Measurements from ENCODE around the gene ADAM8. TPM values are rescaled to one million over a fixed set of nuclear protein-coding genes. Genes with fewer than 3 reads are reported as not detected.
A peak's percentile ranks its signal among the peaks of the same experiment; 100 is the strongest.

ADAM8 gene
- total and polyA plus RNA-seq, 4 donors, result 1.0 to 17.0 (median 6.3) TPM

GRCh38 chr10:133306941-133307379, 30.3 kb upstream of the ADAM8 start:
- intact Hi-C loops (cut with DNase I), result loop anchor here in 1 of 2 donors (5.0 kb wide), 1 partner anchor 70 kb away; the partner anchor contains the start of gene PAOX
- 84% methylated on average over 17 of the region's 17 CpGs for WGBS, 2 donors
- Histone ChIP-seq H3K4me3 (ENCODE audit: low read length in 2 of 2) (no peak overlapping the region), H3K9me3 (ENCODE audit: control insufficient read depth, low read length) (no peaks in the 10 kb centered on the region), H3K27me3 (ENCODE audit: control insufficient read depth in 1 of 2, insufficient read depth in 2 of 2, low read length in 1 of 2) (no peaks in the 10 kb centered on the region), H3K36me3 (ENCODE audit: control insufficient read depth in 1 of 2, insufficient read depth in 2 of 2, low read length in 1 of 2) (peaks cover 0 to 2% of the 10 kb centered on the region in 2 donors), H3K4me1 (ENCODE audit: control insufficient read depth in 1 of 2, insufficient read depth in 2 of 2, low read length in 2 of 2) (no peaks in the 10 kb centered on the region), H3K27ac (ENCODE audit: low read depth in 1 of 2, low read length in 2 of 2) (no peak overlapping the region)
- DNase-seq (peak in 1 of 2 donors; percentile 46), ATAC-seq (ENCODE audit: low FRiP score) (no peak)

GRCh38 chr10:133306097-133306476, 29.4 kb upstream of the ADAM8 start:
- H3K9me3 ChIP-seq (ENCODE audit: control insufficient read depth, low read length), result no peaks in the 10 kb centered on the region
- DNase-seq (no peak), ATAC-seq (ENCODE audit: low FRiP score) (no peak)
- no peak overlapping the region for H3K4me3 ChIP-seq (ENCODE audit: low read length in 2 of 2)
- no peaks in the 10 kb centered on the region for H3K4me1 ChIP-seq (ENCODE audit: control insufficient read depth in 1 of 2, insufficient read depth in 2 of 2, low read length in 2 of 2)
- no peaks in the 10 kb centered on the region for H3K27me3 ChIP-seq (ENCODE audit: control insufficient read depth in 1 of 2, insufficient read depth in 2 of 2, low read length in 1 of 2)
- no peak overlapping the region for H3K27ac ChIP-seq (ENCODE audit: low read depth in 1 of 2, low read length in 2 of 2)
- no peaks in the 10 kb centered on the region for H3K36me3 ChIP-seq (ENCODE audit: control insufficient read depth in 1 of 2, insufficient read depth in 2 of 2, low read length in 1 of 2)
- intact Hi-C loops (cut with DNase I), result loop anchor here in 1 of 2 donors (5.0 kb wide), 1 partner anchor 71 kb away; the partner anchor contains the start of gene PAOX
- WGBS, 2 donors, result 86 to 90% methylated on average over 5 of the region's 5 CpGs

GRCh38 chr10:133303206-133303605, 26.5 kb upstream of the ADAM8 start:
- intact Hi-C loops (cut with DNase I), result no loop called here
- WGBS, 2 donors, result 75 to 82% methylated on average over 10 of the region's 10 CpGs

GRCh38 chr10:133302230-133302629, 25.6 kb upstream of the ADAM8 start:
- ATAC-seq (ENCODE audit: low FRiP score), result no peak
- DNase-seq, result peak in 1 of 2 donors; percentile 45
- 96% methylated on average over 13 to 14 of the region's 14 CpGs for WGBS, 2 donors
- no peak overlapping the region for H3K27ac ChIP-seq (ENCODE audit: low read depth in 1 of 2, low read length in 2 of 2)
- no peaks in the 10 kb centered on the region for H3K9me3 ChIP-seq (ENCODE audit: control insufficient read depth, low read length)
- no peaks in the 10 kb centered on the region for H3K27me3 ChIP-seq (ENCODE audit: control insufficient read depth in 1 of 2, insufficient read depth in 2 of 2, low read length in 1 of 2)
- peaks cover 0 to 11% of the 10 kb centered on the region in 2 donors for H3K36me3 ChIP-seq (ENCODE audit: control insufficient read depth in 1 of 2, insufficient read depth in 2 of 2, low read length in 1 of 2)
- intact Hi-C loops (cut with DNase I), result no loop called here
- no peaks in the 10 kb centered on the region for H3K4me1 ChIP-seq (ENCODE audit: control insufficient read depth in 1 of 2, insufficient read depth in 2 of 2, low read length in 2 of 2)
- no peak overlapping the region for H3K4me3 ChIP-seq (ENCODE audit: low read length in 2 of 2)

More at GRCh38 chr10:133303206-133303605, 26.5 kb upstream of the ADAM8 start:
- Histone ChIP-seq H3K36me3 (ENCODE audit: control insufficient read depth in 1 of 2, insufficient read depth in 2 of 2, low read length in 1 of 2) (peaks cover 0 to 11% of the 10 kb centered on the region in 2 donors), H3K4me3 (ENCODE audit: low read length in 2 of 2) (no peak overlapping the region), H3K4me1 (ENCODE audit: control insufficient read depth in 1 of 2, insufficient read depth in 2 of 2, low read length in 2 of 2) (no peaks in the 10 kb centered on the region), H3K27me3 (ENCODE audit: control insufficient read depth in 1 of 2, insufficient read depth in 2 of 2, low read length in 1 of 2) (no peaks in the 10 kb centered on the region), H3K27ac (ENCODE audit: low read depth in 1 of 2, low read length in 2 of 2) (no peak overlapping the region), H3K9me3 (ENCODE audit: control insufficient read depth, low read length) (no peaks in the 10 kb centered on the region)
- DNase-seq (no peak), ATAC-seq (ENCODE audit: low FRiP score) (no peak)

GRCh38 chr10:133299738-133300137, 23.1 kb upstream of the ADAM8 start:
- WGBS, 2 donors, result 91 to 94% methylated on average over 14 of the region's 14 CpGs
- ATAC-seq (ENCODE audit: low FRiP score), result no peak
- no peaks in the 10 kb centered on the region for H3K9me3 ChIP-seq (ENCODE audit: control insufficient read depth, low read length)
- H3K4me1 ChIP-seq (ENCODE audit: control insufficient read depth in 1 of 2, insufficient read depth in 2 of 2, low read length in 2 of 2), result no peaks in the 10 kb centered on the region
- peaks cover 0 to 19% of the 10 kb centered on the region in 2 donors for H3K36me3 ChIP-seq (ENCODE audit: control insufficient read depth in 1 of 2, insufficient read depth in 2 of 2, low read length in 1 of 2)
- DNase-seq, result no peak
- H3K27me3 ChIP-seq (ENCODE audit: control insufficient read depth in 1 of 2, insufficient read depth in 2 of 2, low read length in 1 of 2), result no peaks in the 10 kb centered on the region
- H3K27ac ChIP-seq (ENCODE audit: low read depth in 1 of 2, low read length in 2 of 2), result no peak overlapping the region
- H3K4me3 ChIP-seq (ENCODE audit: low read length in 2 of 2), result no peak overlapping the region
- intact Hi-C loops (cut with DNase I), result no loop called here

- Histone ChIP-seq H3K4me1 (ENCODE audit: control insufficient read depth in 1 of 2, insufficient read depth in 2 of 2, low read length in 2 of 2) (no peaks in the 10 kb centered on the region), H3K36me3 (ENCODE audit: control insufficient read depth in 1 of 2, insufficient read depth in 2 of 2, low read length in 1 of 2) (peaks cover 0 to 19% of the 10 kb centered on the region in 2 donors), H3K4me3 (ENCODE audit: low read length in 2 of 2) (no peak overlapping the region), H3K27me3 (ENCODE audit: control insufficient read depth in 1 of 2, insufficient read depth in 2 of 2, low read length in 1 of 2) (no peaks in the 10 kb centered on the region), H3K27ac (ENCODE audit: low read depth in 1 of 2, low read length in 2 of 2) (no peak overlapping the region), H3K9me3 (ENCODE audit: control insufficient read depth, low read length) (no peaks in the 10 kb centered on the region)
- WGBS, 2 donors, result 91 to 93% methylated on average over 10 of the region's 10 CpGs
- no peak for DNase-seq
- intact Hi-C loops (cut with DNase I), result no loop called here
- ATAC-seq (ENCODE audit: low FRiP score), result no peak
These were observed 22.6 kb upstream of the ADAM8 start for GRCh38 chr10:133299224-133299623.

- DNase-seq, result peak in 1 of 2 donors; percentile 35
- Histone ChIP-seq H3K4me3 (ENCODE audit: low read length in 2 of 2) (no peak overlapping the region), H3K27ac (ENCODE audit: low read depth in 1 of 2, low read length in 2 of 2) (no peak overlapping the region), H3K27me3 (ENCODE audit: control insufficient read depth in 1 of 2, insufficient read depth in 2 of 2, low read length in 1 of 2) (no peaks in the 10 kb centered on the region), H3K4me1 (ENCODE audit: control insufficient read depth in 1 of 2, insufficient read depth in 2 of 2, low read length in 2 of 2) (no peaks in the 10 kb centered on the region), H3K36me3 (ENCODE audit: control insufficient read depth in 1 of 2, insufficient read depth in 2 of 2, low read length in 1 of 2) (peaks cover 0 to 22% of the 10 kb centered on the region in 2 donors), H3K9me3 (ENCODE audit: control insufficient read depth, low read length) (no peaks in the 10 kb centered on the region)
- intact Hi-C loops (cut with DNase I), result no loop called here
- ATAC-seq (ENCODE audit: low FRiP score), result no peak
- 91 to 92% methylated on average over 14 of the region's 14 CpGs for WGBS, 2 donors
These were observed 21.8 kb upstream of the ADAM8 start for GRCh38 chr10:133298466-133298865.

GRCh38 chr10:133297504-133297903, 20.8 kb upstream of the ADAM8 start:
- Histone ChIP-seq H3K9me3 (ENCODE audit: control insufficient read depth, low read length) (no peaks in the 10 kb centered on the region), H3K36me3 (ENCODE audit: control insufficient read depth in 1 of 2, insufficient read depth in 2 of 2, low read length in 1 of 2) (peaks cover 0 to 24% of the 10 kb centered on the region in 2 donors), H3K4me1 (ENCODE audit: control insufficient read depth in 1 of 2, insufficient read depth in 2 of 2, low read length in 2 of 2) (no peaks in the 10 kb centered on the region), H3K27ac (ENCODE audit: low read depth in 1 of 2, low read length in 2 of 2) (no peak overlapping the region), H3K27me3 (ENCODE audit: control insufficient read depth in 1 of 2, insufficient read depth in 2 of 2, low read length in 1 of 2) (no peaks in the 10 kb centered on the region), H3K4me3 (ENCODE audit: low read length in 2 of 2) (no peak overlapping the region)
- 93 to 95% methylated on average over 10 of the region's 10 CpGs for WGBS, 2 donors
- no peak for ATAC-seq (ENCODE audit: low FRiP score)
- intact Hi-C loops (cut with DNase I), result no loop called here
- DNase-seq, result peak in 1 of 2 donors; percentile 36

GRCh38 chr10:133295426-133296320, 19.0 kb upstream of the ADAM8 start:
- H3K27me3 ChIP-seq (ENCODE audit: control insufficient read depth in 1 of 2, insufficient read depth in 2 of 2, low read length in 1 of 2), result no peaks in the 10 kb centered on the region
- H3K4me3 ChIP-seq (ENCODE audit: low read length in 2 of 2), result no peak overlapping the region
- no peaks in the 10 kb centered on the region for H3K4me1 ChIP-seq (ENCODE audit: control insufficient read depth in 1 of 2, insufficient read depth in 2 of 2, low read length in 2 of 2)
- intact Hi-C loops (cut with DNase I), result no loop called here
- no peaks in the 10 kb centered on the region for H3K9me3 ChIP-seq (ENCODE audit: control insufficient read depth, low read length)
- ATAC-seq (ENCODE audit: low FRiP score), result peak; percentile 25
- 92 to 94% methylated on average over 42 of the region's 42 CpGs for WGBS, 2 donors
- H3K27ac ChIP-seq (ENCODE audit: low read depth in 1 of 2, low read length in 2 of 2), result no peak overlapping the region
- no peak for DNase-seq
- peaks cover 3 to 25% of the 10 kb centered on the region in 2 donors for H3K36me3 ChIP-seq (ENCODE audit: control insufficient read depth in 1 of 2, insufficient read depth in 2 of 2, low read length in 1 of 2)

All from aorta (tissue), 5 donors.